SK-N-SH treated with all-trans-retinoic acid at 6 μM for 48 hours (cell line): ENCODE data around the gene HES6.

ENCODE experiments used
- ATAC-seq: fragments of 200-7000 bp; cut with Tn5 transposase; 3 replicates; pipeline ENCODE4 v1.9.1; 2020; ENCODE audit warnings: mild to moderate bottlenecking, moderate library complexity
- ARNTL ChIP-seq: fragments of 450-650 bp; formaldehyde crosslinking; IDR thresholded peaks from 2 replicates; pipeline ENCODE4 v1.5.0; 2020; ENCODE audit warnings: low read depth, mild to moderate bottlenecking, moderate library complexity, borderline replicate concordance
- BACH2 ChIP-seq: fragments of 250-450 bp; sonication (Bioruptor Pico); IDR thresholded peaks from 2 replicates; pipeline ENCODE4 v1.9.0; 2021; ENCODE audit warnings: mild to moderate bottlenecking, borderline replicate concordance
- CSRNP3 ChIP-seq: fragments of 250-450 bp; sonication (Bioruptor Pico); IDR thresholded peaks from 2 replicates; pipeline ENCODE4 v1.5.1; 2021; ENCODE audit warnings: mild to moderate bottlenecking, moderate library complexity
- PATZ1 ChIP-seq: fragments of 250-450 bp; sonication (Bioruptor Pico); IDR thresholded peaks from 2 replicates; pipeline ENCODE4 v1.8.0; 2020; ENCODE audit warnings: mild to moderate bottlenecking, moderate library complexity, borderline replicate concordance
- POU6F1 ChIP-seq: fragments of 250-450 bp; sonication (Bioruptor Pico); IDR thresholded peaks from 2 replicates; pipeline ENCODE4 v1.8.0; 2021; ENCODE audit warnings: low read depth, mild to moderate bottlenecking, moderate library complexity, borderline replicate concordance
- PPARA ChIP-seq: fragments of 250-450 bp; sonication (Bioruptor Pico); IDR thresholded peaks from 2 replicates; pipeline ENCODE4 v1.5.0; 2020; ENCODE audit warnings: mild to moderate bottlenecking, borderline replicate concordance
- RARB ChIP-seq: fragments of 250-450 bp; sonication (Bioruptor Pico); IDR thresholded peaks from 2 replicates; pipeline ENCODE4 v1.8.0; 2021; ENCODE audit warnings: mild to moderate bottlenecking, moderate library complexity
- SNAI2 ChIP-seq: fragments of 250-450 bp; sonication (Bioruptor Pico); IDR thresholded peaks from 2 replicates; pipeline ENCODE4 v1.5.0; 2020; ENCODE audit warnings: mild to moderate bottlenecking, moderate library complexity
- TOX ChIP-seq: fragments of 250-450 bp; sonication (Bioruptor Pico); IDR thresholded peaks from 2 replicates; pipeline ENCODE4 v1.8.0; 2021; ENCODE audit warnings: mild to moderate bottlenecking, moderate library complexity, borderline replicate concordance
- ZFP30 ChIP-seq: fragments of 450-650 bp; formaldehyde crosslinking; IDR thresholded peaks from 2 replicates; pipeline ENCODE4 v1.5.0; 2022; ENCODE audit warnings: mild to moderate bottlenecking, moderate library complexity
- ZNF565 ChIP-seq: fragments of 450-650 bp; formaldehyde crosslinking; conservative IDR thresholded peaks from 2 replicates; pipeline ENCODE4 v1.5.0; 2020; ENCODE audit warnings: low read depth, mild to moderate bottlenecking, moderate library complexity
- ZNF70 ChIP-seq: fragments of 450-650 bp; formaldehyde crosslinking; IDR thresholded peaks from 2 replicates; pipeline ENCODE4 v1.5.0; 2020; ENCODE audit warnings: mild to moderate bottlenecking, moderate library complexity
- ZNF8 ChIP-seq: fragments of 450-650 bp; formaldehyde crosslinking; IDR thresholded peaks from 2 replicates; pipeline ENCODE4 v1.5.0; 2020; ENCODE audit warnings: mild to moderate bottlenecking, moderate library complexity

Gene HES6

GRCh38 chr2:238251986-238252385, 12.1 kb upstream of the HES6 start:
- TF ChIP-seq ZNF8 (no peak), PPARA (no peak), ZNF70 (CRISPR knock-in tag) (no peak)
- no peak for ATAC-seq

- no peak for ATAC-seq
Observed at GRCh38 chr2:238251331-238251730, 11.5 kb upstream of the HES6 start.

GRCh38 chr2:238250896-238251295, 11.1 kb upstream of the HES6 start:
- no peak for ATAC-seq
- TF ChIP-seq PATZ1 (CRISPR knock-in tag): no peak

More at GRCh38 chr2:238251331-238251730, 11.5 kb upstream of the HES6 start:
- no peak for TF ChIP-seq ZFP30
- TF ChIP-seq TOX: no peak
- no peak for TF ChIP-seq SNAI2 (CRISPR knock-in tag)
- TF ChIP-seq, all 23 proteins: peak for 0

- ATAC-seq: no peak
Observed at GRCh38 chr2:238247841-238248453, 8.1 kb upstream of the HES6 start.

GRCh38 chr2:238247002-238247822, 7.4 kb upstream of the HES6 start:
- TF ChIP-seq RARB (CRISPR knock-in tag): no peak
- TF ChIP-seq ZNF8: no peak
- no peak for TF ChIP-seq ARNTL (CRISPR knock-in tag)
- no peak for TF ChIP-seq BACH2 (CRISPR knock-in tag)
- no peak for ATAC-seq

More at GRCh38 chr2:238247841-238248453, 8.1 kb upstream of the HES6 start:
- TF ChIP-seq CSRNP3 (no peak), TOX (no peak), POU6F1 (CRISPR knock-in tag) (no peak), ZNF70 (CRISPR knock-in tag) (no peak), ZNF565 (CRISPR knock-in tag) (no peak), PATZ1 (CRISPR knock-in tag) (no peak), RARB (CRISPR knock-in tag) (no peak)

GRCh38 chr2:238244151-238244550, 4.3 kb upstream of the HES6 start:
- no peak for TF ChIP-seq CSRNP3
- no peak for TF ChIP-seq ZFP30
- ATAC-seq: no peak
